ENCODE measurements around the gene CDON. TPM values are rescaled to one million over a fixed set of nuclear protein-coding genes. Genes with fewer than 3 reads are reported as not detected.

CDON gene
- total RNA-seq, 1 donor from 2014 or later: 9.4 TPM

DNA sequence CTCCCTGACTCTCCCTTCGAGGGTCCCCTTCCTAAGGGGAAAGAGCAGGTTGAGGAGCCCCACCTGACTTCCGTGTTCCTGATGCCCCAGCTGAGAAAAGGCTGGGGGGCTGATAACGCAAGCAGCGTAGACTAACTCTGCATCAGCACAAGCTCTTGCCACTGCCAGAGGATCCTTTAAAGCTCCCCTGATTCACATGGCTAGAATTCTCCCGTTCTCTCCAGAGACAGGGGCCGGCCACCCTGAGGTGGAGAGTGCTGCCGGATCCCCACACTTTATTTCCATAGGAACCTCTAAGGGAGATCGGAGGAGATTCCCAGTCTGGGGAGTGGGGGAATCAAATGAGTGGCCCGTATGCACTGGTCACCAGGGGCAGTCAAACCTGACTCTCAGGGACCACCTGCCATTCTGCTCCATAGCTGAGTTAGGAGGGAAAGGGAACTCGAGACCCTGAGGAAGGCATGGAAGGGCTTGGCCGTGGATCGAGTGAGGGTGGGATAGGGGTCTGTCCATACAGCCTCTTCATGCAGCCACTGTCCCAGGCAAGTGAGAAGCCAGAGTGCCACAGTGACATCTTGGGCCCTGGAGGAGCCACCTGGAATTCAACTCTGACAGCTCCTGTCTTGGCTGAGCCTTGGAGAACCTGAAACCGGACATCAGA, 118.2 kb downstream of the CDON start:
- no peak for DNase-seq (ENCODE audit: low read depth)

DNA sequence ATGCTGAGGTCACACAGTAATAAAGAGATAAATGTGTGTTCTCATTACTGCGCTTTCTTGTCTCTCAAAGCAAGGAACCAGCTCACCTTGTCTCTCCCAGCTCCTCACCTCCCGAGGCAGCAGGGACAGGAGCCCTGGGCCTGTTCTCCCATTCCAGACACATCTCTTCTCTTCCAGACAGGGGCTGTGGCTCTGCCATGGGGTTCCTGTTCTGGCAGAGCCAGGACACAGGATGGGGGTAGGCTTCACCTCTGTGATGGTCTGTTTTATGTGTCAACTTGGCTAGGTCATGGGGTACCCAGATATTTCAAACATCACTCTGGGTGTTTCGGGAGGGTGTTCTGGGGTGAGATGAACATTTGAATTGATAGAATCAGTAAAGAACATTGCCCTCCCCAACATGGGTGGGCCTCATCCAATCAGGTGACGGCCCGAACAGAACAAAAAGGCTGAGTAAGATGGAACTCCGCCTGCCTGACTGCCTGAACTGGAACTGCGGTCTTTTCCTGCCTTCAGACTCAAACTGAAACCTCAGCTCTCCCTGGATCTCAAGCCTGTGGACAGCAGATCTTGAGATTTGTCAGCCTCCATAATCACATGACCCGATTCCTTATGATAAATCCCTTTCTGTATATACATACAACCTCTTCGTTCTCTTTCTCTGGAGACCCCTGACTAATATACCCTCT, 118.9 kb downstream of the CDON start:
- DNase-seq (ENCODE audit: low read depth): no peak

- DNase-seq (ENCODE audit: low read depth): no peak
Measured at GRCh38 chr11:125942771-125943428, 119.8 kb downstream of the CDON start.

- peak; percentile 12 for DNase-seq (ENCODE audit: low read depth)
Measured at GRCh38 chr11:125941619-125942611, 120.8 kb downstream of the CDON start.

GRCh38 chr11:125941267-125941618, 121.4 kb downstream of the CDON start:
- no peak for DNase-seq (ENCODE audit: low read depth)

DNA sequence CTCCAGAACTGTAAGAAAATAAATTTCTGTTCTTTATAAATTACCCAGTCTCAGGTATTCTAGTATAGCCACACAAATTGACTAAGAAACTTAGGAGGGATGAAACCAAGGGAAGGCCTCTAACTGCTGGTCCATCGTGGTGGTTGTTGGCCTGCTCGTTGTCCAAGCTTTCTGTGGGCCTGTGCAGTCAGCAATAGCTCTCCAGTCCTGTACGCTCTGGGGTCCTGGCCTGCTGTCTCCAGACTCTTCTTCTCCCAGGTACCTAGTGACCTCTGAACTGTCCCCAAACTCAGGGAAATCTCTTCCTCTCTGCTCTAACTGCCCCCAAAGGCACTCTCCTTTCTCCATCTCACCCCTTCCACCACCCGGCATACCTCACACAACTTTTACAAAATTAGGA, 122.5 kb downstream of the CDON start:
- no peak for DNase-seq (ENCODE audit: low read depth)

- DNase-seq (ENCODE audit: low read depth): no peak
Measured at GRCh38 chr11:125939081-125939521, 123.6 kb downstream of the CDON start.

DNA sequence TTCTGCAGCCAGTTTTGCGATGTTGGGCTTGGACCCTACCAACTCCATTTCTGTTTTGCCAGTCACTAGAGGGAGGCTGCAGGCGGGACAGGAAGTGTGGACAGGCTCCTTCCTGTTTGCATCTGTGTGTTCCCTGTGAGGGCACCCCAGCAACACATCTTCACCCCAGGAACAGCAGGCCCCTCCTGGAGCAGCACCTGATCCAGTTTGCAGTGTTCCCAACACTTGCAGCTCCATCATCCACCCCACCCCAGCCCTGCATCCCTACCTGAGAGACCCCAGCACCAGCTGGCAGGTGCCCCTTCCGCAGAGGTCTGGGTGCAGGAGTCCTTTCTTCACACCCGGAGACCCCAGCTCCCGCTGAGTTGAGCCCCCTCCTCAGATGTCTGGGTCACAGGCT, 124.2 kb downstream of the CDON start:
- no peak for DNase-seq (ENCODE audit: low read depth)

DNA sequence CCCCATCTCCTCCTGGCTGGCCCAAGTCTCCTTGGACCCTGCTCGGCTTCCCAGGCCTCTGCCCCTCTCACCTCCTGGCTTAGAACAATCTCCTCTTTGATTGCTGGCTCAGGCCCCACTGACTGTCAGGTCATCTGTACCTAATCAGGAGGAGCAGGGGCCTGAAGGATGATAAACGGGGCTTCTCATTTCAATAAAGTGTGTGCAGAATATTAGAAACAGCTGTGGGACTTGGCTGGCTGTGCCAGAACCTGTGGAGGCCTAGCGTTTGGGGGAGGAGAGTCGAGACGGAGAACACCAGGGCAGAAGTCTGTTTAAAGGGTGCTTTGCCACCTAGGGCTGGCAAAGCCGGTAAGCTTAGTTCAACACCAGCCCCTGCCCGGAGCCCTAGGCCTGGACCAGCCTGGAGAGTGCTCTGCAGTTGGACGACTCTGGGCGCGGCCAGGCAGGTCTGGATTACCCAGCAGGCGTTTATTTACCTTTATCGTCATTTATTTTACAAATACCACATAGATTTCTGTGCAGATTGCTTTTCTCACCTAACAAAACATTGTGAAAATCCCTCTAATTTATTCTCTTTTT, 127.0 kb downstream of the CDON start:
- no peak for DNase-seq (ENCODE audit: low read depth)

DNA sequence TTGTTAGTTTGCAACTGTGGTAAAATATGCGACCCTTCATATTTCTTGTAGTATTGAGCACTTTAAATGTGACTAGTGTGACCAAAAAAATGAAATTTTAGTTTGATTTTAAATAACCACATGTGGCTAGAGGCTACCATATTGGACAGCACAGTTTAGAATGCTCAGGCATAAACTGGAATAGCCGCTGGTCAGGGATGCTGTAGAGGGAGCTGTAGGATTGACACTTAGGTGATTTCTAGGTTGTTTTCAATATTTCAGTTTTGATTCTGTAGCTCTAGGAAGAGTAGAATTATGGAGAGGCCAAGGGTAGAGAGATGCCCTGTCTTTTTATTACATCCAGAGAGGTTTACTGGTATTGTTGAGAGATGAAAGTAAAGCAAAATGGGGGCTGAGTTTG, 127.6 kb downstream of the CDON start:
- no peak for DNase-seq (ENCODE audit: low read depth)

DNA sequence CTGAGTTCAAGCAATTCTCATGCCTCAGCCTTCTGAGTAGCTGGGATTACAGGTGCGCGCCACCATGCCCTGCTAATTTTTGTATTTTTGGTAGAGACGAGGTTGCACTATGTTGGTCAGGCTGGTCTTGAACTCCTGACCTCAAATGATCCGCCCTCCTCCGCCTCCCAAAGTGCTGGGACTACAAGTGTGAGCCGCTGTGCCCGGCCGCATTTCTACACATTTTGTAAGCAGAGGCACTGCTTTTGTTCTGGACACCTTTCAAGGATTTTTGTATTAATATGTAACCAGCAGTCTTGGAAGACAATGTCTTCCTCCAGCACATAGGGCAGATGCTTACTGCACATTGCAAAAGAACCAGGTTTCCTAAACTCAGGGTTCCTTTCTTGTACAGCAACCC, 128.2 kb downstream of the CDON start:
- DNase-seq (ENCODE audit: low read depth): no peak

GRCh38 chr11:125933030-125933813, 129.4 kb downstream of the CDON start:
- DNase-seq (ENCODE audit: low read depth): no peak

GRCh38 chr11:125932301-125932700, 130.4 kb downstream of the CDON start:
- DNase-seq (ENCODE audit: low read depth): no peak

- DNase-seq (ENCODE audit: low read depth): no peak
Measured at GRCh38 chr11:125931668-125932067, 131.0 kb downstream of the CDON start.

DNA sequence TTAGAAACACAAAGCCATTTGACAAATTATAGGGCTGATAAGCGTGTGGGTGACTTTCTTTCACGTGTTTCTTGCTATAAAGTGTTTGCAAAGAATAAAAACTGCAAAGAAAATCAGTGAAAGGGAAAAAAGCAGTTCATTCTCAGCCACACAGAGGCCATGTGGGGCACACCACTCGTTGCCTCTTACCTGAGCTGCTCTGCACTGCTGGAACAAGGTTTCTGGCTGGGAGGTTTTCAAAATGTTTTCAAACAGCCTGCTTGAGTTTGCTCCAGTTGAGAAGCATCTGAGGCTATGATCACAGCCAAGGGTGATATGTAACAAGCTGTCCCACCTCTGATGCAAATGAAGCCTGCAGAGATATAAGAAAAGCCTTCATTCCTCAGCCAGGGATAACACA, 131.6 kb downstream of the CDON start:
- no peak for DNase-seq (ENCODE audit: low read depth)

GRCh38 chr11:125930076-125930450, 132.6 kb downstream of the CDON start:
- no peak for DNase-seq (ENCODE audit: low read depth)

DNA sequence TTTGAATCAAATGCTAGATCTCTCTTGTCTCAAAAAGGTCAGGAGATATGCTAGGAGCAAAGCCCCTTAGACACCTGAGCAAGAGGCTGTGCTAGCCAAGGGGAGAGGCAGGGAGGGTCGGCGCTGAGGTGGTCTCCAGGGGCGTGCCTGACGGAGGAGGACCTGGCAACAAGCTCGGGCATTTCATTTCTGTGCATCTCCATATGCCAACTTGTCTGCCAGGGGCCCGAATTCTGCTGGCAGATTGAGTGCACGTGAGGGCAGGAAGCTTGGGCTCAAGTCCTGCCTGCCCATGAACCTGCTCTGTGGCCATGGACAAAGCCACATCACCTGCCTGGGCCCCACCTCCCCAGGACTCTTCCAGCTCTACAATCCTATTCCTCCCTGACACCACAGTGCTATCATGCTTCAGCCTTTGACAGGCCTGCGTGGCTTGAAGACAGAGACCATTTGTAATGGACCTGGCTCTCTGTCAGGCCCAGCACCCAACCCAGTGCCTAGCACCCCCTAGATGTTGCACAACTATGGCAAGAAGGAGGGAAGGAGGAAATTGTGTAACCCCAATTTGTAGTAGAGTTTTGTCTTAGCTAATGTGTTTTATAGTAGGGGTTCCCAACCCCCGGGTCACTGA, 133.1 kb downstream of the CDON start:
- DNase-seq (ENCODE audit: low read depth): no peak

DNA sequence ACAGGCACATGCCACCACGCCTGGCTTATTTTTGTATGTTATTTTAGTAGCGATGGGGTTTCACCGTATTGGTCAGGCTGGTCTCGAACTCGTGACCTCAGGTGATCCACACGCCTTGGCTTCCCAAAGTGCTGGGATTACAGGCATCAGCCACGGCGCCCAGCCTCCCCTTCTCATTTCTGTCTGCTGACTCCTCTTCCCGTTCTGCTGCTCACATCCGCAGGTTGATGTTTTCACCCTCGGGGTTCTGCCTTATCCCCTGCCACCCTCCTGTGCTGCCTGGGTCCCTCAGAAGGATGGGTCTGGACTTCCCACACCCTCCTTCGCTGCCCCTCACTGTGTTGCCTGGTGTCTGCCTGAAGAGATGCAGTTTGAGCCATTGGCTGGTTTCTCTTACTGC, 136.0 kb downstream of the CDON start:
- DNase-seq (ENCODE audit: low read depth): no peak

GRCh38 chr11:125925804-125926203, 136.9 kb downstream of the CDON start:
- DNase-seq (ENCODE audit: low read depth): no peak

DNA sequence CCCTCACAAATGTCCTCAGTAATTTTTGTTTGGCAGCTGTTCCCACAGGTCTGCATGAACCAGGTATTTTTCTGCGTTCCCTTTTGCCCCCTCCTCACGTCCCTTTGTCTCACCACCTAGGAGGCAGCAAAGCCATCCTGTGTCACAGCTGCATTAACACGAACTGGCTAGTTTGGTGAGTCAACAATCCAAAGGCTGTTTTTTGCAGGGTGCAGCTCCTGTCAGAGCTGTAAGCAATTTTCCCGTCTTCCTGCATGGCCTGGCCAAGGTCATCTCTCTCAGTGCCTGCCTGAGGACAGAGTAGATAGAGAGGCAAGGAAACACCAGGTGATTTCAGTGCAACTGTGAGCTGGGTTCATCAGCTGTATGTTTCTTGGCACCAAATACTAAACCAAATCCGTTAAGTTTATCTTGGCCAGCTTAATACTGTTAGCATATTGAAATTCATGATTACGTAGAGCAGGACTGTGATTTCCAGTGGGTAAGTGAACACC, 137.4 kb downstream of the CDON start:
- no peak for DNase-seq (ENCODE audit: low read depth)
